NCI-H1092 treated with DMSO at 0.1 percent for 48 hours (cell line): ENCODE results near the gene MDGA2.
A peak's percentile ranks its signal among the peaks of the same experiment; 100 is the strongest.
"Not testable (repeated sequence)": the region's sequence is repeated elsewhere in the genome, so short reads cannot be mapped to it uniquely, and the experiment has no call there.

Experiments used
- DNase-seq: peaks from one replicate; lab custom pipeline; 2025; lab: John Stamatoyannopoulos, UW

MDGA2 gene

GRCh38 chr14:47675466-47676314 is at the start of gene MDGA2:
Gene MDGA2 (minus strand): TSS chr14:47675605.
- DNase-seq = no peak

DNA sequence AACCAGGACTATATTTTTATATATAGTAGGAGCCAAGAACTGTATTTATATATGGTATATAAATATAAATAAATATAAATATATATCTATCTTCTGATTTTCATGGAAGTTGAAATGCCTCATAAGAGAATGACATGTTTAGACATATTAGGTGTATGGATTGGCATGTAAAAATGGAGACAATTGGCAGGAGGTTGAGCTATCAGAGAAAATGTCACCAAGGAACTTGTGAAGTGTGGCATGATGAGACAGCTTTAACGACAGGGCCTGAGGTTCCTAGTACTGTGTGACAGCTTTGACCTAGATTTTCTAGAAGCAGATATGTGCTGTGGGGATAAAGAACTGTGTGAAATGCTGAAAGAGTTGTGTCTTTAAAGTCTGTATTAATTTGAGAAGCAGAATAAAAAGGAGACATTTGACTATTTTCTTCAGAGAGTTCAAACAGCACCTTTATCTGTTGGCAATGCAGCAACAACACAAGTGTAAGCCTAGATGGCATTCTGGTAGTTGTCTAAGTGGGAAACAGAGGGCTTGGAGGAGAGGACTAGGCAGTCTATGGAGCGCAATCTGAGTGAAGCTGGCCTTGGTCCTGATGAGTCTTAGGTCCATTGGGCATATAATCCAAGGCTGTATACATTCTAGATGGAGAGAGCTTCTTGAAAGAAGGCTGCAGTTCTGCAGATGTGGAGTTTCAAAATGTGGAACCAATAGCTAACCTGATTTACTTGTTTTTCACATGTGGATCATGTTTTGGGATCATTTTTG is 47.7 kb upstream of the MDGA2 start:
- no peak for DNase-seq

- no peak for DNase-seq
Observed at GRCh38 chr14:47720281-47720680, 44.9 kb upstream of the MDGA2 start.

- DNase-seq = no peak
Observed at GRCh38 chr14:47715330-47715729, 39.9 kb upstream of the MDGA2 start.

DNA sequence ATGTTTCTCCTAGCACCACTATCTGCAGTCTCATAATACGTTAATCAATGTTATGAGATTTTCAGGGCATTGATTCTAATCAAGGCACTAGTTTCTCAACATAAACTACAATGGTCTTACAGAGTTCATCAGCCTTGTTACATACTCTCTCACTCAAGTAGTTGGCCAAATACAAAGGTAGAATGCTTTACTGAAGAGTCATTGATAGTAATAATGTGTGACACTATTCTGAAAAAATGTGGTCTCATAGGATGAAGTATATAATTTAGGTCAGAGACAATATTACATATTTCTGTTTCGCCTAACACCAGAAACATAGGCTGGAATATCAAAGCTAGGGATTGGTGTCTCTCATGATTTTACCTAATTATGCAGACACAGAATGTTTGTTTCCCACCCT is 35.2 kb upstream of the MDGA2 start:
- no peak for DNase-seq

DNA sequence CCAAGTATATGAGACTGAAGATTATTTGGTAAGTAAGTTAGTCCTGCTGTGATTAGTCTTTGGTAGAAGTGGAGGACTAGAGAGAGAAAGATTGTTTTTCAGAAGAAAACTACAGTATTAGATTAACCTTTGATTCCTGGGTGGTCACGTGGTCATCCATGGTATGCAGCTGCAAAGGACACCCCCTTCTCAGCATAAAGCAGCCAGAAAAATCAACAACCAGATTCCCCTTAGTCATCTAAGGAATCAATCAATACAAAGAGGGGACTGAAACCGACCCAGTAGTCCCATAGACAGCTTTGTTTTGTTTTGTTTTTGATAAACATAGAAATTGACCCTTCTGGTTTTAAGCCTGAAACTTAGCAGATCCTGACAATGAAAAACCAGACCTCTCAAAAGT is 30.3 kb upstream of the MDGA2 start:
- no peak for DNase-seq

- DNase-seq = no peak
Observed at GRCh38 chr14:47691829-47692228, 16.4 kb upstream of the MDGA2 start.

GRCh38 chr14:47678993-47679392 is 3.6 kb upstream of the MDGA2 start:
- DNase-seq = no peak

- no peak for DNase-seq
Observed at GRCh38 chr14:47678157-47678556, 2.8 kb upstream of the MDGA2 start.

DNA sequence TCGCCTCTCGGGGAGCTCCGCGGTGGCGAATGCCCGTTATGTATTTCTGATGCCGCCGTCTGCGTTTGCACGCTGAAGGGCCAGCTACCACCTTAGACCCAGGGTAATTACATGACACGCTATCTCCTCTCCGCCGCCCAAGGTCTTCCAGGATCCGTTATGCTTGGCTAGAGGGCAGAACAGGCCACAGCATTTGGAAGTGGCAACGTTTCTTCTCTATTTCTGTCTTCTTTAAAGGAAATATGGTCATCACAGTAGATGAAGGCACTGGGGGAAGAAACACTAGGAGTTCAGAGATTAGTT is 861 bp upstream of the MDGA2 start:
- peak; percentile 4 for DNase-seq

GRCh38 chr14:47674543-47675465 is 601 bp downstream of the MDGA2 start:
- DNase-seq = no peak

DNA sequence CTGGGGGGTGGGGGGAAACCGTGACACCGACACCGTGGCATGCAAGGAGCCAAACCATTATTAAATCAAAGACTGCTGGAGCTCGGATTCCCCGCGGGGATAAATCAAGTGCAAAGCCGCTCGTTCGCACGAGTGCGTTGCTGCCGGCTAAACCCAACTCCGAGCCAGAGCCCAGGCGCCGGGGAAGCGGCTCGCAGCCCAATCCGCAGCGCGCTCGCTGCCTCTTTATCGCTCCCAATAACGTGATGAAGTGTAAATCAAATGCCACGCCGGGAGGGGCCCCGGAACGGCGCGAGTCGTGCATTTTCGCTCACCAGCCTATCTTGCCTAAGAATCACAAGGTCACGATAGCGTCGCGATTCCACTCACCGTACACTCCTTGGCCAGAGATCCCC is 1.3 kb downstream of the MDGA2 start:
- DNase-seq = no peak

GRCh38 chr14:47665337-47666134 is 9.9 kb downstream of the MDGA2 start:
- no peak for DNase-seq

DNA sequence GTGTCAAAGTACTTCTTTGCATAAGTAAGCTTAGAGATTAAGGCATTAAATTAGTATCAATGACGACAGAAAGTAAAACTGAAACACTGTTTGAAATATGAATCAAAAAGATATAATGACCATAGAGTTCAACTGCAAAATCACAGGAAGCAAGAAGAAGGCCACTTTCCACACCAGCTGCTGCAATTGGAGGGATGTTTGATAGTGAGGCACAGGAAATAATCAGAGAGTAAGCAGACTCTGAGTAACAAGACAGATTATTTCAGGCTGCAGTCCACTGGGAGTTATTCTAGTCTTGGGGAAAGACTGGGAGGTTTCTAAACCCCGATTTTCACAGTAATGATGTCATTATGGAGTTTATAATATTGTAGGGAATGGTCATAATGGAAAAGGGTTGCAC is 12.9 kb downstream of the MDGA2 start:
- DNase-seq = no peak

DNA sequence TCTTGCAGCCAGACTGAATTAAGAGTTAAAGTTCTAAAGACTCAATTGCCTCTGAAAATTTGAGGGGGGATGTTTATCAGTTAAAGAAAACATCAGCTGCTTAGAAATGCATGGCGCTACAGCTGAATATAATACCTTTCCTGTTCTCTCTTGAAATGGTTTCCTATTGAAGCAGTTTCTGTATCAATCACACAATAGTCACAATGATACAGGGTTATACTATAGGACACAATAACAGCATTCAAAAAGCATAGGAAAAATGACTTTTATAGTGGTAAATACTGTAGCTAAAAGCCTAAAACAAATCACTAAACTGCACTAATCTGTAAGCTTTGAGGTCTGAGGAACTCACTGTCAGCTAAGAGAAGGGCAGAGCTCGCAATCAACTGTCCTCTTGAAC is 15.2 kb downstream of the MDGA2 start:
- no peak for DNase-seq

- DNase-seq = no peak
Observed at GRCh38 chr14:47658041-47658440, 17.4 kb downstream of the MDGA2 start.

- no peak for DNase-seq
Observed at GRCh38 chr14:47657143-47657542, 18.3 kb downstream of the MDGA2 start.

DNA sequence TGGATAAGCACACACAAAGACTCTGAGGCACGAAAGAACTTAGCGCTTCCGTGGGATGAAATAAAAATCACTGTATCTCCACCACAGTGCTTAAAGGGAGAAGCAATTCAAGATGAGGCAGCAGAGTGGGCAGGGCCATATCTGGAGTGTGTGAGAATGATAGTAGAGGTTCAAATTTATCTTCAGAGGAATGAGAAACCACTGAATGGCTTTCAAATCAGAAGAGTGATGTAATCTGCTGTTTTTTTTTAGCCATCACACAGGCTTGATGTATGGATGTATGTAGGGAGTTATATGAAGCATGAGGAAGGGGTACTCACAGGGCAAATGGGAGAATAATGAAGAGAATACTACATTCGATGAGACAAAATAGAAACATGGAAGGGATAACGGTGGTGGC is 24.1 kb downstream of the MDGA2 start:
- DNase-seq = no peak

- no peak for DNase-seq
Observed at GRCh38 chr14:47637753-47638152, 37.7 kb downstream of the MDGA2 start.

DNA sequence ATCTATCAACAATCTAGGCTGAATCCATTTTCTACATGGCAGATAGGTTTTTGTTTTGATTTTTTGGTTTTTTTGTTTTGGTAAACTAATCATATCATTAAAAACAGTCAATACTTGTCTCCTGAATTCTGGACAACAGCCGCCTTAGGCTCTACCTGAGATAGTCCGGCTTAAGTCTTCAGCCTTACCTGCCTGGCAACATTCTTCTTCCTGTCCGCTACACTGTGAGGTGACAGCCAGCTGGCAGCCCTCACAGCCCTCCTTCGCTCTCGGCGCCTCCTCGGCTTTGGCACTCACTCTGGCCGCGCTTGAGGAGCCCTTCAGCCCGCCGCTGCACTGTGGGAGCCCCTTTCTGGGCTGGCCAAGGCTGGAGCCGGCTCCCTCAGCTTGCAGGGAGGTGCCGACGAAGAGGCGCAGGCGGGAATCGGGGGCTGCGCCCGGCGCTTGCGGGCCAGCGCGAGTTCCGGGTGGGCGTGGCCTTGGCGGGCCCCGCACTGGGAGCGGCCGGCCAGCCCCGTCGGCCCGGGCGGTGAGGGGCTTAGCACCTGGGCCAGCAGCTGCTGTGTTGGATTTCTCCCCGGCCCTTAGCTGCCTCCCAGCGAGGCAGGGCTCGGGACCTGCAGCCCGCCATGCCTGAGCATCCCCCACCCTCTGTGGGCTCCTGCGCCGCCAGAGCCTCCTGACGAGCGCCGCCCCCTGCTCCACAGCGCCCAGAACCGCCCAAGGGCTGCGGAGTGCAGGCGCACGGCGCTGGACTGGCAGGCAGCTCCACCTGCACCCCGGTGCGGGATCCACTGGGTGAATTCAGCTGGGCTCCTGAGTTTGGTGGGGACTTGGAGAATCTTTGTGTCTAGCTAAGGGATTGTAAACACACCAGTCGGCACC is 49.0 kb downstream of the MDGA2 start:
- no peak for DNase-seq

DNA sequence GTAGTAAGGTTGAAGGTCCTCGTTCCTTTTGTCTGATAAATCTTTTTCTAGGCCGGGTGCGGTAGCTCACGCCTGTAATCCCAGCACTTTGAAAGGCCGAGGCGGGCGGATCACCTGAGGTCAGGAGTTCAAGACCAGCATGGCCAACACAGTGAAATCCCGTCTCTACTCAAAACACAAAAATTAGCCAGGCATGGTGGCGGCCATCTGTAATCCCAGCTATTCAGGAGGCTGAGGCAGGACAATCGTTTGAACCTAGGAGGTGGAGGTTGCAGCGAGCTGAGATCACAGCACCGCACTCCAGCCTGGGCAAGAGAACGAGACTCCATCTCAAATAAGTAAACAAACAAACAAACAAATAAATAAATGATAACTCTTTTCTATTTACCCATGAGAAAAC is 51.3 kb downstream of the MDGA2 start:
- not testable (repeated sequence) for DNase-seq
